ENCODE results near the gene OR1E2. TPM values are rescaled to one million over a fixed set of nuclear protein-coding genes. Genes with fewer than 3 reads are reported as not detected.
A peak's percentile ranks its signal among the peaks of the same experiment; 100 is the strongest.
"Not testable (repeated sequence)": the region's sequence is repeated elsewhere in the genome, so short reads cannot be mapped to it uniquely, and the experiment has no call there.

Gene OR1E2
- total and polyA plus RNA-seq, 10 of the 15 experiments (the other 5 are each of a cell fraction or from before 2014, with no cell fraction given), result not detected

DNA sequence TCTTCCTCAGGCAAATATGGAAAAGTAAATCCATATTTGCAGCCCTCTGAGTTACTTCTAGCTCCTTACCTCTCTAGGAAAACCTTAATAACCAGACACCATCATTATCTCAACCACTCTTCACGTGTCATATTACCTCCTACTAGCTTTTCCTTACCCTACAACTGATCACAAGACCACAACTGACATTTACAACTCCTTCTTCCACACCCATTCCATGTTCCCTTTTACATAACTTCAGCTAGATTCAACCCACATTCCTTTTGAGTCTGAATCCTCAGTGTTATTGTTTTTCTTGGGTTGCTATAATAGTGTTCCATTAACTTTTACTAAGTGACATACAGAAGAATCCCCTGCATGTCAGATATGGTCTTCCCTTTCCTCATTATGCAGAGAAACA is 4.7 kb upstream of the OR1E2 start (continued):
- TF ChIP-seq SP1 (IDR thresholded peaks at IDR 0.05; ENCODE audit: low read depth, low read length), result no peak
- no peak for TF ChIP-seq STAT3 (IDR thresholded peaks at IDR 0.05; ENCODE audit: low read depth, low read length)
- TF ChIP-seq, protein P1, sequence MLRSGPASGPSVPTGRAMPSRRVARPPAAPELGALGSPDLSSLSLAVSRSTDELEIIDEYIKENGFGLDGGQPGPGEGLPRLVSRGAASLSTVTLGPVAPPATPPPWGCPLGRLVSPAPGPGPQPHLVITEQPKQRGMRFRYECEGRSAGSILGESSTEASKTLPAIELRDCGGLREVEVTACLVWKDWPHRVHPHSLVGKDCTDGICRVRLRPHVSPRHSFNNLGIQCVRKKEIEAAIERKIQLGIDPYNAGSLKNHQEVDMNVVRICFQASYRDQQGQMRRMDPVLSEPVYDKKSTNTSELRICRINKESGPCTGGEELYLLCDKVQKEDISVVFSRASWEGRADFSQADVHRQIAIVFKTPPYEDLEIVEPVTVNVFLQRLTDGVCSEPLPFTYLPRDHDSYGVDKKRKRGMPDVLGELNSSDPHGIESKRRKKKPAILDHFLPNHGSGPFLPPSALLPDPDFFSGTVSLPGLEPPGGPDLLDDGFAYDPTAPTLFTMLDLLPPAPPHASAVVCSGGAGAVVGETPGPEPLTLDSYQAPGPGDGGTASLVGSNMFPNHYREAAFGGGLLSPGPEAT (IDR thresholded peaks at IDR 0.05; ENCODE audit: low read depth), result no peak
- TF ChIP-seq CREB1 (IDR thresholded peaks at IDR 0.05; ENCODE audit: low read depth), result no peak
- TF ChIP-seq WRNIP1 (IDR thresholded peaks at IDR 0.05; ENCODE audit: borderline replicate concordance, low read depth, low read length), result no peak
- TF ChIP-seq HCFC1 (IDR thresholded peaks at IDR 0.05; ENCODE audit: low read length), result no peak

DNA sequence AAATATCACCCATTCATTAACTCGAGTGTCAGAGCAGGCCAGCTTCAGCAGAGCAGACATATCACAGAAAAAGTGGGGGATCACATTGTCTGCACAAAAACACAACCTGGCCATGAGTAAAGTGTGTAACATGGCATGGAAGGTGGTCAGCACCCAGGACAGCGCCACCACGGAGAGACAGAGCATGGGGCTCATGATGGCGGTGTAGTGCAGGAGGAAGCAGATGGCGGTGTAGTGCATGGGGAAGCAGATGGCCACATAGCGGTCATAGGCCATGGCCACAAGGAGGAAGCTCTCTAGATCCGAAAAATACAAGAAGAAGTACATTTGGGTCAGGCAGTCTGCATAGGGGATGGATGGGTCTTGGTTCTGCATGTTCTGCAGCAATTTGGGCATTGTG is 426 bp downstream of the OR1E2 start:
- peak; percentile 59 for ATAC-seq
- 20% methylated on average over 7 of the region's 7 CpGs for WGBS (ENCODE audit: insufficient coverage, insufficient replicate concordance, low lambda C conversion rate, missing lambda C conversion rate)
- H3K4me1 ChIP-seq (ENCODE audit: control insufficient read depth, insufficient read depth, low read length); H3K9me3 ChIP-seq (replicated peaks; ENCODE audit: control insufficient read depth, insufficient read depth, low read length); H3K4me3 ChIP-seq; H3K36me3 ChIP-seq (ENCODE audit: control insufficient read depth in 2 of 2, insufficient read depth in 2 of 2, low read length in 1 of 2); CTCF ChIA-PET; in situ Hi-C loops (cut with MboI); H3K79me2 ChIP-seq (ENCODE audit: control insufficient read depth, insufficient read depth, low read length); POLR2A ChIA-PET; H2AFZ ChIP-seq (ENCODE audit: control insufficient read depth, low read depth, low read length); BruUV-seq (replicated peaks); intact Hi-C loops (cut with micrococcal nuclease; ENCODE audit: unreplicated experiment); H3K4me2 ChIP-seq (ENCODE audit: control insufficient read depth, insufficient read depth); H3K27me3 ChIP-seq (replicated peaks in 1 of 2; ENCODE audit: control insufficient read depth in 2 of 2, insufficient read depth in 2 of 2, low read length in 1 of 2); H4K20me1 ChIP-seq (ENCODE audit: control insufficient read depth, insufficient read depth); DNase-seq (ENCODE audit: low read depth, low spot score); RAD21 ChIA-PET (ENCODE audit: unreplicated experiment); H3K27ac ChIP-seq (ENCODE audit: control insufficient read depth, insufficient read depth); SMC1A ChIA-PET (ENCODE audit: uncharacterized antibody, unreplicated experiment); H3K9ac ChIP-seq (ENCODE audit: control insufficient read depth, insufficient read depth, low read length): not testable (repeated sequence)
- FAIRE-seq, result peak; percentile 13
- TF ChIP-seq, protein P2, sequence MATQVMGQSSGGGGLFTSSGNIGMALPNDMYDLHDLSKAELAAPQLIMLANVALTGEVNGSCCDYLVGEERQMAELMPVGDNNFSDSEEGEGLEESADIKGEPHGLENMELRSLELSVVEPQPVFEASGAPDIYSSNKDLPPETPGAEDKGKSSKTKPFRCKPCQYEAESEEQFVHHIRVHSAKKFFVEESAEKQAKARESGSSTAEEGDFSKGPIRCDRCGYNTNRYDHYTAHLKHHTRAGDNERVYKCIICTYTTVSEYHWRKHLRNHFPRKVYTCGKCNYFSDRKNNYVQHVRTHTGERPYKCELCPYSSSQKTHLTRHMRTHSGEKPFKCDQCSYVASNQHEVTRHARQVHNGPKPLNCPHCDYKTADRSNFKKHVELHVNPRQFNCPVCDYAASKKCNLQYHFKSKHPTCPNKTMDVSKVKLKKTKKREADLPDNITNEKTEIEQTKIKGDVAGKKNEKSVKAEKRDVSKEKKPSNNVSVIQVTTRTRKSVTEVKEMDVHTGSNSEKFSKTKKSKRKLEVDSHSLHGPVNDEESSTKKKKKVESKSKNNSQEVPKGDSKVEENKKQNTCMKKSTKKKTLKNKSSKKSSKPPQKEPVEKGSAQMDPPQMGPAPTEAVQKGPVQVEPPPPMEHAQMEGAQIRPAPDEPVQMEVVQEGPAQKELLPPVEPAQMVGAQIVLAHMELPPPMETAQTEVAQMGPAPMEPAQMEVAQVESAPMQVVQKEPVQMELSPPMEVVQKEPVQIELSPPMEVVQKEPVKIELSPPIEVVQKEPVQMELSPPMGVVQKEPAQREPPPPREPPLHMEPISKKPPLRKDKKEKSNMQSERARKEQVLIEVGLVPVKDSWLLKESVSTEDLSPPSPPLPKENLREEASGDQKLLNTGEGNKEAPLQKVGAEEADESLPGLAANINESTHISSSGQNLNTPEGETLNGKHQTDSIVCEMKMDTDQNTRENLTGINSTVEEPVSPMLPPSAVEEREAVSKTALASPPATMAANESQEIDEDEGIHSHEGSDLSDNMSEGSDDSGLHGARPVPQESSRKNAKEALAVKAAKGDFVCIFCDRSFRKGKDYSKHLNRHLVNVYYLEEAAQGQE (IDR thresholded peaks at IDR 0.05; ENCODE audit: low read depth, low read length), result peak; percentile 74
